ENCODE data around the gene ICA1L.

GRCh38 chr2:202911203-202911511, 39.6 kb upstream of the ICA1L start:
- TF ChIP-seq POLR2A (IDR thresholded peaks at IDR 0.05; ENCODE audit: extremely low read depth, insufficient read length) (no peak), CTCF (IDR thresholded peaks at IDR 0.05; ENCODE audit: low read depth, low read length) (no peak), MYC (IDR thresholded peaks at IDR 0.05; ENCODE audit: low read depth, low read length) (no peak)
- TF ChIP-seq, protein P1, sequence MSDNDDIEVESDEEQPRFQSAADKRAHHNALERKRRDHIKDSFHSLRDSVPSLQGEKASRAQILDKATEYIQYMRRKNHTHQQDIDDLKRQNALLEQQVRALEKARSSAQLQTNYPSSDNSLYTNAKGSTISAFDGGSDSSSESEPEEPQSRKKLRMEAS (IDR thresholded peaks at IDR 0.05; ENCODE audit: low read depth, low read length) = no peak
